GM11168 (cell line): ENCODE measurements around the gene TLX1.

Source experiments
- in situ Hi-C: fragments of 300-500 bp; cut with MboI; formaldehyde crosslinking; loops from one replicate; pipeline ENCODE4 v1.12.0; 2022; ENCODE audit warnings: low sequenced_read_pairs; ENCODE audit not compliant: unreplicated experiment

Gene TLX1

DNA sequence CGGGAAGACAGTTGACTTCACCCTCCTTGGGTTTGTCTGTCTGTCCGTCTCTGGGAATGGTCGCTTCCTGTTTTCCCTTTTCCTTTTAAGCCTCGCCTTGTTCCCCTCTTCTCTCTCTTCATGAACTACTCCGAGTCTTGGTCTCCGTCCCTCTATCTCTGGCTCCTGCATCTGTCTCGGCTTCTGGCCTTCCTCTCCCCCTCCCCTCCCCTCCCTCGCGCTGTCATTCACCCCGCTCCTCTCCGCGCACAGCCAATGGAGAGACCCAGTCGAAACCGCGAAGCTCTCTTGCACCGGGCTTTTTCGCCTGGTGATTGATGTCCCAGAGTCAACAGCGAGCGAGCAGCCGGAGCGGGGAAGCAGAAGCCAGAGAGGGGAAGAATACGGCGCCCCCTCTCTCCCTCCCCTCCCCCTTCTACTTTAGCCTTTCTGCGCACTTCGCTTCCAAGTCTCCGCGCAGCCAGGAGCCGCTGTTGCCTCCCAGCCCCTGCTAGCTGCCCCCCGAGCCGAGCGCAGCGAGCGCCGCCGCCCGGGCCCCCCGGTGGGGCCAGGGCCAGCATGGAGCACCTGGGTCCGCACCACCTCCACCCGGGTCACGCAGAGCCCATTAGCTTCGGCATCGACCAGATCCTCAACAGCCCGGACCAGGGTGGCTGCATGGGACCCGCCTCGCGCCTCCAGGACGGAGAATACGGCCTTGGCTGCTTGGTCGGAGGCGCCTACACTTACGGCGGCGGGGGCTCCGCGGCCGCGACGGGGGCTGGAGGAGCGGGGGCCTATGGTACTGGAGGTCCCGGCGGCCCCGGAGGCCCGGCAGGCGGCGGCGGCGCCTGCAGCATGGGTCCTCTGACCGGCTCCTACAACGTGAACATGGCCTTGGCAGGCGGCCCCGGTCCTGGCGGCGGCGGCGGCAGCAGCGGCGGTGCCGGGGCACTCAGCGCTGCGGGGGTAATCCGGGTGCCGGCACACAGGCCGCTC is at the start of gene TLX1:
TSS of gene TLX1 (plus strand) at position 317 of the 978 bp plus-strand sequence. CDS start at position 559, 242 bp downstream.
- in situ Hi-C loops = loop anchor here (25.0 kb wide), 1 partner anchor 344 kb away; no protein-coding TSS in a partner anchor

DNA sequence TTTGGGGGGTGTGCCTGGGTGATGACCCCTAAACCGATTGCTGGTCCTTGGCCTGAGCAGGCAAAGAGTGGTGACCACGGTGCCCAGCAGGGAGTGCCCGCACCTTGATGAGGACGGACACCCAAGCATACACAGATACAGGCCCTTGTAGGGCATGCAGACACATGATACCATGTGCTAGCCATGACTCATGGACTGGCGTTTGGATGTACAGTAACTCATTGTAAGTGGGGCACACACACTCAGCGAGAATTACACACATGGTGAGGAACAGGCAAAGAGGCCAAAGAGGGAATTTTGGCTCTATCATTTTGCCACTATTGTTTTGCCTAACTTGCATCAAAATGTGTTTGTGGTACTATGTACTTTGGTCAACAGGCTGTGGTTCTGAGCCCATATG is 45.3 kb upstream of the TLX1 start:
- in situ Hi-C loops = loop anchor here (5.0 kb wide), 1 partner anchor 56 kb away; no protein-coding TSS in a partner anchor

DNA sequence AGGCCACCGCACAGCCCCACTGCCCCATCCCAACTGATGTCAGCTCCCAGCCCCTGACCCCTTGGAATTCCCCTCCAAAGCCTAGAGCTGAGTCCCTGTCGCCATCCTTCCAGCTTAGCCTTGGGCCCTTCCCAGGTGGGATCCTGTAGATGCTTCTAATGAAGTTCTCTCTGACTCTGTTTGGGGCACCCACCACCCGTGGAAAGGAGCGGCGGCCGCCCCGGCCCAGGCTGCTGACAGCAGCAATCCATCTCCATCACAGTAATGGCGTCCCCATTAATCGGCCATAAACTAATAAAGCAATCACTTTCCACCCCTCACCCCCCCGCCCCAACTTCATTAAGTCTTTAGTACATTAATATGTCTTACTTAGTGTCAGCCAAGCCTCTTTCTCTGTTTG is 43.7 kb upstream of the TLX1 start:
- in situ Hi-C loops = loop anchor here (5.0 kb wide), 1 partner anchor 55 kb away; no protein-coding TSS in a partner anchor

DNA sequence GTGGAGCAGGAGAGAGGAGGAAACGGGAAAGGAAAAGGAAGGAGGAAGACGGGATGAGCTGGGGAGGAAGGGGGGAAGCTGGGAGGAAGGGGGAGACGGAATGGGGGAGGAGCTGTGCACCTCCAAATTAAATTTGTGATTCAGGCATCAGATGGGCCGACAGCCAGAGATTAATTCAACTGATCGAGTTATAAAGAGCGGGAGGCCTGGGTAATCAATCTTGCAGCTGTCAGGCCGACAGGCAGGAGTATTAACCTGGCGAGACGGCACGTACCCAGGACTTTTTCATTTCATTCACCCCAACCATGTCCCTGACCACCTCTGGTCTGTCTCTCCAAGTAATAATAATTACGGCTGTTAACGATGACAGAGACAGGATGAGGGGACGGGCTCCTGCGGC is 43.1 kb upstream of the TLX1 start:
- in situ Hi-C loops = loop anchor here (5.0 kb wide), 1 partner anchor 54 kb away; no protein-coding TSS in a partner anchor

DNA sequence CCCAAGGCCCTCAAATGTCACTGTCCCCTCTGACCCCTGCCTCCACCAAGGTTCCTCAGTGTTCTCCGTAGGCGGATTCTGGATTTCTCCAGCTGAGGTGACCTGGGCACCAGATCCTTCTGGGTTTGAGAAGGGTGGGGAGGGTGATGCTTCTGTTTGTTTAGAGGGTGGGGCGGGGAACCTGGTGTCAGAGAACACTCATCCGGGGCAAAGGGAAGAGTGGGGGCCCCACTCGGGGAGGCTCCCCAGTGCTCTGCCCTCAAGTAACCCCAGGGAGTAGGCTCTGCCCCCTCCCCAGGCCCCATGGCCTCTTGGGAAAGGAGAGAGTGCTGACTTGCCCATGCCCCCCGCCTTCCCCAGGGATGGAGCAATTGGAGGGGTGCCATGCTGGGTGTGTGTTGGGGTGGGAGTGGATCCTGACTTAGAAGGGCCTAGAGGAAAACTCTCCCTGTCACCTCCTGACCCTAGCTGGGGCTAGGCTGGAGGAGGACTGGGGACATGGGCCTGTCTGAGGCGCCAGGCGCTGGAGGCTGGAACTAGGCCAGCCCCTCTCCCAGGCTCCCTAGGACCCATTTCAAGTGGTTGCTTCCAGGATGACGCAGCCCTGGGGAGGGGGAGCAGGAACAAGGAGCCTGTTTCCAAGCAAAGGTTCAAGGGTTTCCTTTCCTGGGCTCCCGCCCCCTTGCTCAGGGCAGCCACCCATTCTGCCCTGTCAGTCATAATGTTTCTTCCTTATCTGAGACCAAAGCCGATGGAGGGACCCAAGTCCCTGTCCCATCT is 41.4 kb upstream of the TLX1 start:
- in situ Hi-C loops = loop anchor here (5.0 kb wide), 1 partner anchor 53 kb away; no protein-coding TSS in a partner anchor

DNA sequence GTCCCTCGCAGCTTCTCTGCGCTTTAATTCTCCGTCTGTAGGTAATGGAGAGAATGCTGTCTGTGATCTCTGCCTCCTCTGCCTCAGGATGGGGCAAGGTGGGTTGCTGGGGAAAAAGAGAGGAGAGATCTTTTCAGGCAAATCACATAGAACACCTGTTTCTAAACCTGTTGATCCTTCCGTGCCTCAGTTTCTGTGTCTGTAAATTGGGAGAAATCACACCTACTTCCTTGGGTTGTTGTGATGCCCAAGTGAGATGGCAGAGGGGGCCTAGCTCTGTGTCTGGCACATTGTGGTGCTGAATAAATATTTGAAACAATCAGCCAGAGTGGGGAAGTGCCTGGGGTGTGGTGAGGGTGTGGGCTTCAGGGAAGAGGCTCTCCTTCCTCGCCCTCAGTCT is 40.5 kb upstream of the TLX1 start:
- in situ Hi-C loops = no loop called here

DNA sequence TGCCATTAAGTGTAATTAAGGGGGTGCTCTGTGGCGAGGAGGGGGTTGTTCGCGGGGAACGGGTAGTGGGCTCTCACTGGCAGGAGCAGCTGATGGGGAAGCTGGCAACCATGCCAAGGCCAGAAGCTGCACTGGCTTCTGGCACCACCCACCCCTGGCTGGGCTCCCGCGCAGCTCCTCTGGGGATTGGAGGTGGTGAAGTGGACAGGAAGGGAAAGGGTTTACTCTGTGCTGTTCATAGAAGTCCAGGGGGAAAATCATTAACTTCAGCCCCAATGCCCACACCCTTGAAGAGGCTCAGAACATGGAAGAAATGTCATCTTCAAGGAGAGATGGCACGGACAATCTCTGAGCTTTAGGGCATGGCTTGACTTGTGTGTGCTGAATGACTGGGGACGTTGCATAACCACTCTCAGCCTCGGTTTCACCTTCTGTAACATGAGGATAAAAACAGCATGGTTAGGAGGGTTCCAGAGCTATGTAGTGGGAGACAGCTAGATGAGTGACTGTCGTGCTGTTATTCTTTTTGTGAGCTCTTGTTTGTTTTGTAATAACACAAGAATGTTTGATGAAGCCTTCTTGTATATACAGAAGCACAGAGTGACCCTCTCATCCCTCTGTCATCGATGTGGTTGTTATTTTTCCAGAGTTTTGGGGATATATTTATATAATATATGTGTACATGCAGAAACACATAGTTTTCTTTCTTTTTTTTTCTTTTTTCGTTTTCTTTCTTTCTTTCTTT is 39.4 kb upstream of the TLX1 start:
- in situ Hi-C loops = no loop called here

DNA sequence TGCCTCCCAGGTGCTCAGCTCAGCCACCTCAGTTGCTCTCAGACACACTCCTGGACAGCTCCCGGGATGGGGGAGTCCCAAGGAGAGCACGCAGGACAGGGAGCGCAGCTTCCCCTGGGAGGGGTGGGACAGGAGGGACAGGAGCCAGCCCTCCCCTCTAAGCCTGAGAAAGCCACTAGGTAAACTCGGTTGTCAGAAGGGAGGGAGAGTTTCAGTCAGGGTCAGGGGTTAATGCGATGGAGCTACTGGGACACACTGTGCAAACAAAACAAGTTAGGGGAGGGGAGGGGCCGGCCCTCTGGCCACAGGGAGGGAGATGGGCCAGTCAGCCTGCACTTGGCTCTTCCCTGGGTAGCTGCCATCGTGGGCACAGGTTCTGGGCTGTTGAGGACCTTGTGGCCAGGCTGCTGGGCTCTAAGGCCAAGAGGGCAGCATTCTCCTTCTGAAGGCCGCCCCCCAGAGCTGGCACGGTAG is 38.2 kb upstream of the TLX1 start:
- in situ Hi-C loops = no loop called here

DNA sequence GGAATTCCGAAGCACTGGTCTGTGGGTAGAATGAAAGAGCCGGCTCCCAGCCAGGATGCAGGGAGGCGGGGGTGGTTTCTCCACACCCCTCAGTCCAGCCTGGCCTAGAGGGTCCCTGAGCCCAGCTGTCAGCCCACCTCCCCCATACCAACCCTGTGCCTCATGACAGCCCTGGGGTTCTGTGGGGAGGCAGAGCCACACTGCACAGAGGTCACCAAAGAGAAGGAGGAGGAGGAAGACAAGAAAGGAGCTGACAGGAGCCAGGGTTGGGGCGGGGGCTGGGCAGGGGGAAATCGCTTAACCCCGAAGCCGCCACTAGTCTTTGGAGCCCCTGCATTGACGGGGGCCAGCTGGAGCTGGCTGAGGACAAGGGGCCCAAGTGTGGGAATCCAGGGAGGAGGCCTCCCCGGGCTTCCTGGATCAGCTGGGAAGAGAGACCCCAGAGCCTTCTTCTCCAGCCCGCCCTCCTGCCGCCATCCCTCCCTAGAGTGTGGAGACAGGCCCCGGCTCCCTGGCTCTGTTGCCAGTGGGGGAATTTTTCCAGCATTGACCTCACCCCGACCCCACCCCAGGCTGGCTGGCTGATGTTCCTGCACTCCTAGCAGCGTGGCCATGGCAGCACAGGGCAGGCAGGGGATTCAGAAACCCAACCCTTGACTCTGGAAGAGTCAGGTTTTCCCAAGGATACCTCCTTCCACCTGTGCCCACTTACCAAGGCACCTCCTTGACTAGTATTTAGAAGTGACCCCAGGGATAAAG is 36.8 kb upstream of the TLX1 start:
- in situ Hi-C loops = no loop called here

DNA sequence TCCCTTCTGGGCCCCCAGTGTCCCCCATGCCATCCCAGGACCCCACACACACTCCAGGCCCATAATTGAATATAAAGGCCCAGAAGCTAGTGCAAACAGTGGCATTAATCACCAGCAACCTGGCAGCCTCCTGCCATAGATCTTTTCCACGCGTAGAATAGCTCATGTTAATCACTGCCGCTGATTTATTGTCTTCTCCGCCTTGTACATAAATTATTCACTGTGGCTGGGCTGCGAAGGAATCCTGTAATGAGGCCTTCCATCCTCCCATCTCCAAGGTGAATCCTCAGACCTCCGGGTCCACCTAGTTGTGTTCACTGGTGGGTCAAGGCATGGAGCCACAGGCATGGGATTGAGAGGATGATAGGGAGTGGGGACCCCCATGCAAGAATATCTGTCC is 36.1 kb upstream of the TLX1 start:
- in situ Hi-C loops = no loop called here

DNA sequence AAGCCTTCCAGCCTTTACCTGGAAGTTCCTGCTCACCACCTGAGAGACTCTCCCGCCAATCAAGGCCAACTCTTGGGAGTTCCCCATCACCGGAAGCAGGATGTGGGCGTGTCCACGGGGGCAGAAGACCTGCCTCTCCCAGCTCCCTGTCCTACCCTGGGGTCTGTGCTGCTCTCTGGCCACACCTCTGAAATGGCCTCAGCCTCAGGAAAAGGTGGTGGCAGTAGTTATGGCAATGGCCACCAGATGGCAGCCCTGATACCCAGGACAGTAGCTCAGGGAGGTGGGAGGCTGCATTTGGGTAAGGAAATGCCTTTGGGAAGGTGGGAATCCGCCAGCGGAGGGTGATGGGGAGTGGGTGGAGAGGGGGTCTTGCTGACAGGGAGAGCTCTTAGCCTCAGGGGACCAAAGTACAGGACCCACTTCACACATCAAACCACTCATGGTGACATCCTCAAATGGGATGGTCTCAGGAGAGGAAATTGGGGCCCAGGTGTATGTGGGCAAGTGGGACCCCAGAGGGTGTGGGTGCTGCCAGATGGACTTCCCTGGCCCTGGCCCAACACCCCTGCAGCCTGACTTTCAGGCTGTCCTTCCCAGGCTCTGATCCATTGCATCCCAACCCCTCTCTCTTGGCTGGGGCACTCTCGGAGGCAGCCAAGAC is 35.4 kb upstream of the TLX1 start:
- in situ Hi-C loops = no loop called here

DNA sequence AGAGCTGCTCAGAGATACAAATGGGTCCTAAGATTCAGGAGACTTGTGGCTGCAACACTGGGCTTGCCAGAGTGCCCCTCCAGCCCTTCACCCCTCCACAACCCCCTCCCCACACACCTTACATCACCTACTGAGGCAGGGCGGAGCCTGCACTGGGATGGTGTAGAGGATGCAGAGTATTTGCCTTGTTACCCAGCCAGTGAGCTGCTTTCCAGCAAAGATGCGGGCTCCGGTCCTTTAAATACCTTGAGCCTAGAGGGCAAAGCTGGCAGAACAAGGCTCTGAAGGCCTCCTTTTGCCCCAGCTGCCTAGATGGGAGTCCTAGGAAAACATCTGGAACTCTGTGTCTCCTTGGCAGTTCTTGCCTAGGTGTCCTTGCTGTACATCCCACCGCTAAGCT is 34.7 kb upstream of the TLX1 start:
- in situ Hi-C loops = no loop called here

DNA sequence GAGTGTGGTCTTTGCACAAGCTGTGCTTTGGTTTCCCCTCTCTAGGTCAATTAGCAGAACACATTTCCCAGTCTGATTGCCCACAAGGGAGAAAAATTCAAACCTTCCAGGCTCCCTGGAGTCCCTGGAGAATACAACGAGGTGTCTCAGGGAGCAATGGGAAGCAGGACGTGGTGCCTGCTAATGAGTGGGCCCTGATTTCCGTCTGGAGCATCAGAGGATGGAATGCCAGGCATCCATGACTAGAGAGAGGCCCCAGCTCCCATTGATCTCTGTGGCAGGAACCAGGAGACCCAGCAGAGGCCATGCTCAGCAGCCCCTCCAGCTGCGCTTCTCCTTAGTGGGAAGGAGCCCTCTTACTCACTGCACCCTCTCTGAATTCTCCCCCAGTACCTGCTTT is 33.2 kb upstream of the TLX1 start:
- in situ Hi-C loops = no loop called here

DNA sequence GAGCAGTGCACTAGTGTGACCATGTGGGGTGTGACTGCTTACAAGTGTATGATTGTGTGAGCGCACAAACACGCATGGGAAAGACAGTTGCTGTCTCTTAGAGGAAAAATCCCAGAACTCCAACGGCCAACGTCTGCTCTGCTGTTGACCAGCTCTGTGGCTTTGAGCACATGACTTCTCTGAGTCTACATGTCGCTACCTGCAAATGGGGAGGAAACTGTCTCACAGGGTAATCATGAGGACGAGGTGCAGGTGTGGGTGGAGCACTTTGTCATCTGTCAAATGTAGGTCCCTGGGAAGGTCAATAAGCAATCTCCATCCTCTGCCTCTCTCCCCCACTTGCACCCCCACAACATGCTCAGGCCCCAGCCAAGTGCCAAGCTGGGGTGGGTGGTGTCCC is 31.2 kb upstream of the TLX1 start:
- in situ Hi-C loops = no loop called here

DNA sequence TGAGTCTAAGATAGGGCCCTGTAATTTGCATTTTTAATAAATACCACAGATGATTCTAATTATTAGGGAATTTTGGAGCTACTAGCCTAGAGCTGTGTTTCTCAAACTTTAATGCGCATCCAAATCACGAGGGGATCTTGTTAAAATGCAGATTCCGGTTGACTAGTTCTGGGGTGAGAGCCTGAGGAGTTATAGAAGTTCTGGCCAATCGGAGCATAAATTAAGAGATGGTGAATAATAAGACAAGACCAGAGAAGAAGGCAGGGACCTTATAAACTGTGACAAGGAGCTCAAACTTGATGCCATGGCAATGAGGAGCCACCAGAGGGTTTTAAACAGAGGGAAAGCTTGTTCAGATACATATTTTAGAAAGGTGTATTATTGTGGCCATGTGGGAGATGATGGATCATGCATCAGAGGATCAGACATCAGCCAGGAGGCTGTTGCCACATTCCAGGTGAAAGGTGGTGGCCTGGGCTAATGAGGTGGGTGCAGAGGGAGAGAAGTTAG is 29.7 kb upstream of the TLX1 start:
- in situ Hi-C loops = no loop called here

DNA sequence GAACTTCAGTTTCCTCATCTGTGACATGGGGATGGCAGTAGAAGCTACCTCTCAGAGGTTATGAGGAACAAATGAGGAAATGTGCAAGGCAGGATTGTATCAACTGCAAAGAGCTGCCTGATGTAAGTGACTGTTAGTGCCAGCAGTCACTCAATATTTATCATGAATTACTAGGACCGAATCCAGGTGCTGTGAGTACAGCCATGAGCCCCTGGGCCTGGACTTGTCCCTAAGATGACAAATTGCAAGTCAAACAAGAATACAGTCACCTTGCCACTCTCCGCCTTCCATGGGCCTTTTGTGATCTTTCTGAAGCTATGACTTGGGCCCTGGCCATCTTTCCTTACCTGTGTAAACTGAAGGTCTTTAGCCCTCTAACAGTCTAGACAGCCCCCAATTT is 27.7 kb upstream of the TLX1 start:
- in situ Hi-C loops = no loop called here

DNA sequence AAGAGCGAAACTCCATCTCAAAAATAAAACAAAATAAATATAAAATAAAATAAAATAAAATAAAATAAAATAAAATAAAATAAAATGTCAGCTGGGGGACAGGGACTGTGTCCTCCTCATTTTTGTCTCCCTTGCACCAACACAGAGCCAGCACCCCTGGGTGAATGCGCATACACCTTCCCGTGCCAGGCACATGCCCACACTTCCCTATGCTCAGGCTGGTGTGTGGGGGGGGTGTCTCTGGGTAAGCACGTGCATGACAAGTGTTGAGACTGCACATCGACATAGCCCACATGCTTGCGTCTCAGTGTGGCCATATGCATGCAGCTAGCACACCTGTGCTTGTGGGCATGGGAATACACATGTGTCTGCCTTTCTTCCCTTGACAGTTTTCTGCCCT is 24.7 kb upstream of the TLX1 start:
- in situ Hi-C loops = no loop called here

DNA sequence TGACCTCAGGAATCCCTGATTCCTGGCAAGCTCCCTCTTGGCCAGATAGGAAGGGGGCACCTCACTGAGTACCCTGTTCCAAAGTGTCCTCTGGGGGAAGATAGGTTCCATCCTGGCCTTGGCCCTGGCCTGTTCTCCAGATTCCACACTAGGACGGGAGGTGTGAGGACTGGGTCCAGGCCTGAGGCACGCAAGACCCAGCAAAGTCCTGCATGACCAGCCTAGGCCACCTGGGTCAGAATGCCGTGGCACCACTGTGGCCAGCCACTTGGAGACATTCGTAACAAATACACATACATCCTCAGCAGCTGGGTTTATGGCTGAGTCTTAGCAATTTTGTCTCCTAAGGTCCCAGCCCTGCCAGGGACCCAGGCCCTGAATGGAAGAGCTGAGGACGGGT is 23.3 kb upstream of the TLX1 start:
- in situ Hi-C loops = no loop called here
